MM.1S (cell line): ENCODE measurements around the gene CDKN2B-AS1.

Experiments
- DNase-seq: peaks from one replicate; pipeline ENCODE4 v3.0.0-alpha.2; 2015
- H2AFZ ChIP-seq: fragments of 300-600 bp; sonication (generic); 2 replicates; pipeline ENCODE4 v1.6.0; 2016; ENCODE audit warnings: antibody characterized with exemption, low read length
- H3F3A ChIP-seq: fragments of 300-600 bp; sonication (generic); 2 replicates; pipeline ENCODE4 v1.6.1; 2016; ENCODE audit warnings: mild to moderate bottlenecking, antibody characterized with exemption, low read length, moderate library complexity, mixed read lengths; ENCODE audit not compliant: insufficient read depth
- H3K27ac ChIP-seq: fragments of 300-600 bp; sonication (generic); 2 replicates; pipeline ENCODE4 v1.5.1; 2016; ENCODE audit warnings: mild to moderate bottlenecking, low read length
- H3K27me3 ChIP-seq: fragments of 300-600 bp; sonication (generic); replicated peaks from 2 replicates; pipeline ENCODE4 v1.6.0; 2016; ENCODE audit warnings: low read length; ENCODE audit not compliant: insufficient read depth
- H3K36me3 ChIP-seq: fragments of 300-600 bp; sonication (generic); replicated peaks from 2 replicates; pipeline ENCODE4 v1.6.1; 2016; ENCODE audit warnings: mild to moderate bottlenecking, low read length, mixed read lengths; ENCODE audit not compliant: insufficient read depth
- H3K4me1 ChIP-seq: fragments of 300-600 bp; sonication (generic); 2 replicates; pipeline ENCODE4 v1.6.1; 2016; ENCODE audit warnings: low read length, mixed read lengths
- H3K4me2 ChIP-seq: fragments of 300-600 bp; sonication (generic); 2 replicates; pipeline ENCODE4 v1.6.0; 2016; ENCODE audit warnings: low read depth, low read length
- H3K4me3 ChIP-seq: fragments of 300-600 bp; sonication (generic); 2 replicates; pipeline ENCODE4 v1.5.1; 2016; ENCODE audit warnings: low read length, mixed read lengths
- H3K79me2 ChIP-seq: fragments of 300-600 bp; sonication (generic); 2 replicates; pipeline ENCODE4 v1.6.1; 2016; ENCODE audit warnings: mixed run types, low read length, mixed read lengths
- H3K9ac ChIP-seq: fragments of 300-600 bp; sonication (generic); 2 replicates; pipeline ENCODE4 v1.6.1; 2016; ENCODE audit warnings: low read length, mixed read lengths
- H3K9me2 ChIP-seq: fragments of 300-600 bp; sonication (generic); replicated peaks from 2 replicates; pipeline ENCODE4 v1.6.1; 2016; ENCODE audit warnings: mild to moderate bottlenecking, low read length, mixed read lengths; ENCODE audit not compliant: insufficient read depth
- H3K9me3 ChIP-seq: fragments of 300-600 bp; sonication (generic); replicated peaks from 2 replicates; pipeline ENCODE4 v1.6.1; 2016; ENCODE audit warnings: mild to moderate bottlenecking, low read length, mixed read lengths; ENCODE audit not compliant: insufficient read depth
- H4K20me1 ChIP-seq: fragments of 300-600 bp; sonication (generic); 2 replicates; pipeline ENCODE4 v1.6.1; 2016; ENCODE audit warnings: mild to moderate bottlenecking, low read length, moderate library complexity, mixed read lengths; ENCODE audit not compliant: insufficient read depth
- CTCF ChIP-seq: fragments of 300-600 bp; sonication (generic); IDR thresholded peaks from 2 replicates; pipeline ENCODE4 v1.5.1; 2016; ENCODE audit warnings: antibody characterized with exemption, low read length, mixed read lengths
- EZH2 ChIP-seq: fragments of 300-600 bp; sonication (generic); optimal IDR thresholded peaks from 2 replicates; pipeline ENCODE3; 2017; ENCODE audit warnings: low read depth, mild to moderate bottlenecking, antibody characterized with exemption, low read length, mixed read lengths
- EZH2phosphoT487 ChIP-seq: fragments of 300-600 bp; sonication (generic); IDR thresholded peaks from 2 replicates; pipeline ENCODE4 v1.6.1; 2018; ENCODE audit warnings: antibody characterized with exemption, low read length

Gene CDKN2B-AS1

GRCh38 chr9:22124263-22125011 lies 129.8 kb downstream of the CDKN2B-AS1 start:
- no peak for DNase-seq
- no peak overlapping the region for H3K4me2 ChIP-seq
- H3K27me3 ChIP-seq = no peaks in the 10 kb centered on the region
- no peaks in the 10 kb centered on the region for H4K20me1 ChIP-seq
- TF ChIP-seq CTCF (no peak), EZH2 (no peak), EZH2phosphoT487 (no peak)
- no peak overlapping the region for H3K4me3 ChIP-seq
- H3K79me2 ChIP-seq = no peaks in the 10 kb centered on the region
- no peaks in the 10 kb centered on the region for H3K4me1 ChIP-seq
- no peaks in the 10 kb centered on the region for H3K36me3 ChIP-seq
- no peak overlapping the region for H3K27ac ChIP-seq
- H3K9me2 ChIP-seq = no peaks in the 10 kb centered on the region
- H3K9me3 ChIP-seq = no peaks in the 10 kb centered on the region
- H2AFZ ChIP-seq = no peak overlapping the region
- H3F3A ChIP-seq = no peaks in the 10 kb centered on the region
- H3K9ac ChIP-seq = no peak overlapping the region

GRCh38 chr9:22129133-22129532 lies 134.5 kb downstream of the CDKN2B-AS1 start:
- Histone ChIP-seq H3K4me3 (no peak overlapping the region), H4K20me1 (no peaks in the 10 kb centered on the region), H3K27me3 (no peaks in the 10 kb centered on the region), H3F3A (no peaks in the 10 kb centered on the region), H3K9ac (no peak overlapping the region), H3K36me3 (no peaks in the 10 kb centered on the region), H2AFZ (no peak overlapping the region), H3K4me1 (no peaks in the 10 kb centered on the region), H3K9me3 (no peaks in the 10 kb centered on the region), H3K4me2 (no peak overlapping the region), H3K9me2 (no peaks in the 10 kb centered on the region), H3K79me2 (no peaks in the 10 kb centered on the region), H3K27ac (no peak overlapping the region)
- DNase-seq = no peak
- TF ChIP-seq CTCF = no peak
- TF ChIP-seq EZH2 = no peak
- no peak for TF ChIP-seq EZH2phosphoT487

- H3K4me1 ChIP-seq = no peaks in the 10 kb centered on the region
- no peak overlapping the region for H3K4me3 ChIP-seq
- no peak for DNase-seq
- no peak overlapping the region for H3K4me2 ChIP-seq
- H3K9ac ChIP-seq = no peak overlapping the region
- H3K79me2 ChIP-seq = no peaks in the 10 kb centered on the region
- H2AFZ ChIP-seq = no peak overlapping the region
- TF ChIP-seq CTCF = no peak
- no peak for TF ChIP-seq EZH2
- no peak for TF ChIP-seq EZH2phosphoT487
- no peaks in the 10 kb centered on the region for H3F3A ChIP-seq
- no peak overlapping the region for H3K27ac ChIP-seq
- no peaks in the 10 kb centered on the region for H3K36me3 ChIP-seq
- no peaks in the 10 kb centered on the region for H4K20me1 ChIP-seq
- no peaks in the 10 kb centered on the region for H3K9me2 ChIP-seq
- no peaks in the 10 kb centered on the region for H3K27me3 ChIP-seq
- H3K9me3 ChIP-seq = no peaks in the 10 kb centered on the region
These were observed 135.0 kb downstream of the CDKN2B-AS1 start for GRCh38 chr9:22129633-22130032.
